Sigmoid colon (tissue), 7 donors: ENCODE measurements around the gene HTR1D. TPM values are rescaled to one million over a fixed set of nuclear protein-coding genes. Genes with fewer than 3 reads are reported as not detected.

Source experiments
- DNase-seq: peaks from one replicate; pipeline ENCODE4 v3.0.0-alpha.2; 2019
- H3K27ac ChIP-seq, 4 donors: fragments of 200-600 bp; sonication (generic); one replicate each; pipeline ENCODE4 v1.5.1; 2016 to 2019; ENCODE audit warnings: mild to moderate bottlenecking in 1 of 4
- H3K27me3 ChIP-seq, 3 donors: fragments of 200-600 bp; sonication (generic); one replicate each; pipeline ENCODE4 v1.5.1; 2019; ENCODE audit warnings: mild to moderate bottlenecking in 1 of 3
- H3K36me3 ChIP-seq, 4 donors: fragments of 200-600 bp; sonication (generic); one replicate each; pipeline ENCODE4 v1.5.1; 2016 to 2019
- H3K4me1 ChIP-seq, 4 donors: fragments of 200-600 bp; sonication (generic); one replicate each; pipeline ENCODE4 v1.5.1; 2017 to 2019
- H3K4me3 ChIP-seq, 4 donors: fragments of 200-600 bp; sonication (generic); one replicate each; pipeline ENCODE4 v1.5.1; 2017 to 2019; ENCODE audit warnings: mild to moderate bottlenecking in 2 of 4, moderate library complexity in 1 of 4
- H3K9me3 ChIP-seq, 4 donors: fragments of 200-600 bp in 3 of 4; sonication (generic) in 3 of 4; one replicate each; pipeline versions ENCODE4 v1.5.1 to v1.6.1; 2013 to 2019
- CTCF ChIP-seq, 4 experiments: fragments of 450-650 bp in 3 of 4; fragments of 200-600 bp in 1 of 4; IDR thresholded peaks; one replicate each; pipeline ENCODE4 v1.5.1; 2016 to 2019; ENCODE audit warnings: antibody characterized with exemption in 4 of 4, mild to moderate bottlenecking in 3 of 4, moderate library complexity in 2 of 4
- EP300 ChIP-seq, 4 donors: sonication (generic); formaldehyde crosslinking; IDR thresholded peaks; one replicate each; pipeline ENCODE4 v1.6.1; 2017; ENCODE audit warnings: antibody characterized with exemption in 4 of 4
- POLR2A ChIP-seq, 2 donors: fragments of 450-650 bp; IDR thresholded peaks; one replicate each; pipeline ENCODE4 v1.6.1; 2016; ENCODE audit warnings: antibody characterized with exemption in 2 of 2, mild to moderate bottlenecking in 2 of 2, moderate library complexity in 2 of 2
- POLR2AphosphoS5 ChIP-seq, 4 donors: sonication (generic); formaldehyde crosslinking; IDR thresholded peaks; one replicate each; pipeline ENCODE4 v1.6.1; 2017; ENCODE audit warnings: antibody characterized with exemption in 4 of 4
- WGBS, 2 donors: extraction: QIAGEN DNeasy Blood & Tissue Kit; methylation state at CpG; one replicate each; pipeline ENCODE4 v1.1.7; 2013; 5-methylcytosine and 5-hydroxymethylcytosine counted together
- intact Hi-C: fragments of 100-400 bp; cut with DNase I; formaldehyde crosslinking; loops from one replicate; pipeline ENCODE4 v1.15.1; 2023
- polyA plus RNA-seq, 3 donors: library from polyadenylated mRNA; stranded (reverse); fragments of 200-250 nt; gene quantifications; one replicate each; pipeline ENCODE4 v1.2.3, GENCODE V29; 2013
- total RNA-seq, 4 donors: library from RNA; depleted of rRNA; stranded (reverse); fragments of >200 nt; gene quantifications; one replicate each; pipeline ENCODE4 v1.1.0, GENCODE V29; 2016
- donor health status: healthy with polysubstance abuse.
- donor health status: Bipolar disorder and iron deficiency.
- donor health status: healthy.

HTR1D gene
- total and polyA plus RNA-seq, 7 donors = 0.13 to 0.46 TPM; not detected in 5

GRCh38 chr1:23152966-23153684, 64.2 kb downstream of the HTR1D start:
- no peaks in the 10 kb centered on the region for H3K36me3 ChIP-seq
- intact Hi-C loops = no loop called here
- WGBS, 2 donors = 81 to 89% methylated on average over 1 of the region's 1 CpG
- DNase-seq = no peak
- H3K27me3 ChIP-seq = no peaks in the 10 kb centered on the region
- H3K4me1 ChIP-seq = peaks cover 0 to 22% (median 14%) of the 10 kb centered on the region in 4 donors
- TF ChIP-seq POLR2AphosphoS5 (IDR thresholded peaks at IDR 0.05) (no peak), EP300 (IDR thresholded peaks at IDR 0.05) (no peak), POLR2A (IDR thresholded peaks at IDR 0.05) (no peak), CTCF (IDR thresholded peaks at IDR 0.05) (no peak)
- H3K4me3 ChIP-seq = no peak overlapping the region
- no peak overlapping the region for H3K27ac ChIP-seq
- no peaks in the 10 kb centered on the region for H3K9me3 ChIP-seq

GRCh38 chr1:23150742-23151141, 66.6 kb downstream of the HTR1D start:
- no peak for DNase-seq
- Histone ChIP-seq H3K36me3 (no peaks in the 10 kb centered on the region), H3K9me3 (no peaks in the 10 kb centered on the region), H3K27me3 (no peaks in the 10 kb centered on the region), H3K4me3 (no peak overlapping the region), H3K27ac (no peak overlapping the region), H3K4me1 (peaks cover 0 to 18% (median 17%) of the 10 kb centered on the region in 4 donors)
- TF ChIP-seq CTCF (IDR thresholded peaks at IDR 0.05) (no peak), EP300 (IDR thresholded peaks at IDR 0.05) (no peak), POLR2A (IDR thresholded peaks at IDR 0.05) (no peak), POLR2AphosphoS5 (IDR thresholded peaks at IDR 0.05) (no peak)
- WGBS, 2 donors = 81 to 84% methylated on average over 5 of the region's 5 CpGs
- intact Hi-C loops = no loop called here

- Histone ChIP-seq H3K4me3 (no peak overlapping the region), H3K9me3 (no peaks in the 10 kb centered on the region), H3K36me3 (no peaks in the 10 kb centered on the region), H3K27me3 (no peaks in the 10 kb centered on the region), H3K4me1 (peaks cover 0 to 18% (median 15%) of the 10 kb centered on the region in 4 donors), H3K27ac (no peak overlapping the region)
- DNase-seq = no peak
- intact Hi-C loops = no loop called here
- WGBS, 2 donors = 75 to 79% methylated on average over 2 of the region's 2 CpGs
- no peak for TF ChIP-seq POLR2A (IDR thresholded peaks at IDR 0.05)
- TF ChIP-seq POLR2AphosphoS5 (IDR thresholded peaks at IDR 0.05) = no peak
- TF ChIP-seq EP300 (IDR thresholded peaks at IDR 0.05) = no peak
- no peak for TF ChIP-seq CTCF (IDR thresholded peaks at IDR 0.05)
Observed at GRCh38 chr1:23150125-23150524, 67.2 kb downstream of the HTR1D start.

GRCh38 chr1:23149114-23149513, 68.2 kb downstream of the HTR1D start:
- intact Hi-C loops = loop anchor here (5.0 kb wide), 1 partner anchor 42 kb away; no protein-coding TSS in a partner anchor
- no peak overlapping the region for H3K4me3 ChIP-seq
- no peaks in the 10 kb centered on the region for H3K27me3 ChIP-seq
- no peak for DNase-seq
- H3K4me1 ChIP-seq = peaks cover 0 to 18% (median 15%) of the 10 kb centered on the region in 4 donors
- TF ChIP-seq POLR2AphosphoS5 (IDR thresholded peaks at IDR 0.05) = no peak
- TF ChIP-seq CTCF (IDR thresholded peaks at IDR 0.05) = no peak
- no peak for TF ChIP-seq EP300 (IDR thresholded peaks at IDR 0.05)
- TF ChIP-seq POLR2A (IDR thresholded peaks at IDR 0.05) = no peak
- H3K27ac ChIP-seq = no peak overlapping the region
- WGBS, 2 donors = 9 to 26% methylated on average over 1 of the region's 1 CpG
- H3K36me3 ChIP-seq = no peaks in the 10 kb centered on the region
- H3K9me3 ChIP-seq = no peaks in the 10 kb centered on the region
